Left ventricle myocardium inferior (tissue), 1 donor: ENCODE results near the gene RNF125. TPM values are rescaled to one million over a fixed set of nuclear protein-coding genes. Genes with fewer than 3 reads are reported as not detected.

Experiments used
- DNase-seq: peaks from one replicate; pipeline ENCODE4 v3.0.0-alpha.2; 2020
- H3K27ac ChIP-seq: fragments of 200-600 bp; replicated peaks from 2 replicates; pipeline ENCODE4 v1.8.0; 2021
- H3K27me3 ChIP-seq: fragments of 200-600 bp; 2 replicates; pipeline ENCODE4 v1.8.0; 2021; ENCODE audit warnings: low read depth
- H3K36me3 ChIP-seq: fragments of 200-600 bp; 2 replicates; pipeline ENCODE4 v1.8.0; 2021
- H3K4me1 ChIP-seq: fragments of 200-600 bp; 2 replicates; pipeline ENCODE4 v1.8.0; 2021
- H3K4me3 ChIP-seq: fragments of 200-600 bp; 2 replicates; pipeline ENCODE4 v1.8.0; 2021; ENCODE audit warnings: mild to moderate bottlenecking, moderate library complexity
- H3K9me3 ChIP-seq: fragments of 200-600 bp; replicated peaks from 2 replicates; pipeline ENCODE4 v1.8.0; 2021
- CTCF ChIP-seq: fragments of 200-600 bp; IDR thresholded peaks from 2 replicates; pipeline ENCODE4 v1.8.0; 2021; ENCODE audit warnings: antibody characterized with exemption, mild to moderate bottlenecking, borderline replicate concordance
- intact Hi-C: fragments of 100-400 bp; cut with micrococcal nuclease; formaldehyde crosslinking; loops from one replicate; pipeline ENCODE4 v1.11.0; 2022
- total RNA-seq: library from RNA; stranded (reverse); fragmentation: NEBNext Ultra II Directional; extraction: Animal tissue kit (Norgen Biotek cat#: 25700); gene quantifications from one replicate; pipeline ENCODE4 v1.2.1, GENCODE V29; 2021
- donor health status: DM: no; HTN: yes; CAD: no; lungs with severe emphysema.

Gene RNF125
- total RNA-seq, 1 donor from 2014 or later = 3.5 TPM

- Histone ChIP-seq H3K27me3 (no peaks in the 10 kb centered on the region), H3K9me3 (no peaks in the 10 kb centered on the region), H3K36me3 (no peaks in the 10 kb centered on the region), H3K4me3 (peak within 1 kb of the TSS; percentile 91), H3K27ac (peak within 1 kb of the TSS; percentile 100), H3K4me1 (peaks cover 52% of the 10 kb centered on the region)
- no peak for TF ChIP-seq CTCF
- intact Hi-C loops = no loop called here
- DNase-seq = peak; percentile 88
Measured at GRCh38 chr18:32091724-32092421, 73.2 kb downstream of the RNF125 start, which contains the start of gene RNF138. Gene RNF138, plus strand, starts transcription at chr18:32091874. Its CDS starts 903 bp downstream, at chr18:32092777.

- intact Hi-C loops = no loop called here
- peaks cover 58% of the 10 kb centered on the region for H3K4me1 ChIP-seq
- H3K27me3 ChIP-seq = no peaks in the 10 kb centered on the region
- no peaks in the 10 kb centered on the region for H3K9me3 ChIP-seq
- H3K36me3 ChIP-seq = no peaks in the 10 kb centered on the region
- peak; percentile 100 for DNase-seq
- TF ChIP-seq CTCF = peak; percentile 8
- peak overlapping the region; percentile 100 for H3K27ac ChIP-seq
- peak overlapping the region; percentile 91 for H3K4me3 ChIP-seq
Measured at GRCh38 chr18:32092422-32093101, 73.9 kb downstream of the RNF125 start.

- peak; percentile 45 for DNase-seq
- peak overlapping the region; percentile 100 for H3K27ac ChIP-seq
- H3K9me3 ChIP-seq = no peaks in the 10 kb centered on the region
- H3K4me3 ChIP-seq = peak overlapping the region; percentile 91
- no peaks in the 10 kb centered on the region for H3K36me3 ChIP-seq
- intact Hi-C loops = no loop called here
- no peak for TF ChIP-seq CTCF
- H3K4me1 ChIP-seq = peaks cover 58% of the 10 kb centered on the region
- no peaks in the 10 kb centered on the region for H3K27me3 ChIP-seq
Measured at GRCh38 chr18:32093102-32093511, 74.5 kb downstream of the RNF125 start.

- Histone ChIP-seq H3K4me1 (peaks cover 58% of the 10 kb centered on the region), H3K27ac (peak overlapping the region; percentile 100), H3K9me3 (no peaks in the 10 kb centered on the region), H3K4me3 (peak overlapping the region; percentile 91), H3K27me3 (no peaks in the 10 kb centered on the region), H3K36me3 (no peaks in the 10 kb centered on the region)
- intact Hi-C loops = no loop called here
- no peak for DNase-seq
- no peak for TF ChIP-seq CTCF
Measured at GRCh38 chr18:32093523-32093922, 74.9 kb downstream of the RNF125 start.

GRCh38 chr18:32095192-32095899, 76.7 kb downstream of the RNF125 start:
- H3K36me3 ChIP-seq = no peaks in the 10 kb centered on the region
- DNase-seq = no peak
- H3K27ac ChIP-seq = no peak overlapping the region
- no peaks in the 10 kb centered on the region for H3K27me3 ChIP-seq
- H3K4me1 ChIP-seq = peaks cover 58% of the 10 kb centered on the region
- no peak for TF ChIP-seq CTCF
- H3K4me3 ChIP-seq = no peak overlapping the region
- no peaks in the 10 kb centered on the region for H3K9me3 ChIP-seq
- intact Hi-C loops = no loop called here
